ENCODE measurements around the gene GRB10. TPM values are rescaled to one million over a fixed set of nuclear protein-coding genes. Genes with fewer than 3 reads are reported as not detected.

Gene GRB10
- total RNA-seq, 4 donors from 2014 or later, result 32.1 to 50.3 (median 38.1) TPM

GRCh38 chr7:50652400-50653125 lies 130.1 kb downstream of the GRB10 start:
- Histone ChIP-seq H3K4me1 (peaks cover 0 to 12% (median 5%) of the 10 kb centered on the region in 4 donors), H3K27ac (peak overlapping the region; percentile 43 to 83 (median 65)), H3K27me3 (no peaks in the 10 kb centered on the region), H3K9me3 (no peaks in the 10 kb centered on the region), H3K36me3 (no peaks in the 10 kb centered on the region), H3K4me3 (no peak overlapping the region)
- TF ChIP-seq CTCF (IDR thresholded peaks at IDR 0.05), result no peak
- no peak for TF ChIP-seq POLR2A (IDR thresholded peaks at IDR 0.05)
- no peak for DNase-seq

DNA sequence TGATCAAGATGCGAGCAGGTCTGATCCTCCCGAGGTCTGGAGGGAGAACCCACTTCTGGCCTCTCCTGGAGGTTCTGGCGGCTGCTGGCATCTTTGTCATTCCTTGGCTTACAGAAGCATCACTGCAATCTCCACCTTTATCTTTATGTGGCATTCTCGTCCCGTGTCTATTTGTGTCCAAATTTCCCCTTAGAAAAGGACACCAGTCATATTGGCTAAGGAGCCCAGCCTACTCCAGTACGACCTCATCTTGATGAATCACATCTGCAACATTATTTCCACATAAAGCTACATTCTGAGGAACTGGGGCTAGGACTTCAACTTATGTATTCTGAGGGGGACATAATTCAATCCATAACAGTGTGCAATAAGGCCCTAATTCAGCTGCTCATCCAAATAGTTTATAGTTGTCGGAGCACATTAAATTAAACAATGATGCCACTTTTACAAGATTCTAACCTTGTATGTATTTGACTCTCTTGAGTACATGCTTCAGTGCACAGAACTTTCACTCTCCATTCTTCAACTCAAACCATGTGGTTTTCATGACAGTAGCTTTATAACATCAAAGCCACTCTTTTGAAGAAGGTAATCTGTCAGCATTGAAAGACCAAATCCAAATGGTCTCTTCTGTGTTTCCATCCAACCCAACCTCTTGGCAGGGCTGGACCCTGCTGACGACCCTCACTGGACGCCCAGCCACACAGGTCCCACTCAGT lies 131.3 kb downstream of the GRB10 start:
- H3K27ac ChIP-seq, result no peak overlapping the region
- no peaks in the 10 kb centered on the region for H3K27me3 ChIP-seq
- H3K9me3 ChIP-seq, result no peaks in the 10 kb centered on the region
- TF ChIP-seq POLR2A (IDR thresholded peaks at IDR 0.05), result no peak
- TF ChIP-seq CTCF (IDR thresholded peaks at IDR 0.05), result no peak
- no peak for DNase-seq
- H3K4me1 ChIP-seq, result peaks cover 0 to 6% (median 3%) of the 10 kb centered on the region in 4 donors
- H3K36me3 ChIP-seq, result no peaks in the 10 kb centered on the region
- no peak overlapping the region for H3K4me3 ChIP-seq

DNA sequence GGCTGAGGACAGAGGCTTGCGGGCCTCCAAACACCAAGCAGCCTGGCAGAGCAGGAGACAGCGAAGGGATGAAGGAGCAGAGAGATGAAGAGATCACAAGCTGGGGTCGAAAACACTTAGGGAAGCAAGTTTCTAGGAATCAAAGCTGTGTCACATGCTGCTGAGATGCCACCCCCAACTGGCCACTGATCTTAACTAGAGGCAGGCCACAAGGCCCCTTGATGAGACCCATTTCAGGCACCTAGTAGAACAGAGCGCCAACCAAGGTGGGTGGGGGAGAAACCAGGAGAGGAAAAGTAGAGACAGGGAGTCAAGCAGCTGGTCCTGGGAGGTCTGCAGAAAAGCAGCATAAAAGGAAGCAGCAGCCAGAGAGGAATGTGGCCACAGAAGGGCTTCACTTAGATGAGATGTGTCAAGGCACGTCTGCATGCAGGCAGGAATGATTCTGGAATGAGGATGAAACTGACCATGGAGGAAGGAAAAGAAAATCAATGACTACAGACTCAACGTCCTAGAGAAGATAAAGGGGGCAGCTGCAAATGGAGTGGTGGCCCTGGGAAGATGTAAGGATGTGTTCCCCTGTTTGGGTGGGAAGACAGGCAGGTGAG lies 132.5 kb downstream of the GRB10 start:
- Histone ChIP-seq H3K4me3 (no peak overlapping the region), H3K9me3 (no peaks in the 10 kb centered on the region), H3K36me3 (no peaks in the 10 kb centered on the region), H3K4me1 (no peaks in the 10 kb centered on the region), H3K27ac (no peak overlapping the region), H3K27me3 (no peaks in the 10 kb centered on the region)
- TF ChIP-seq CTCF (IDR thresholded peaks at IDR 0.05), result no peak
- TF ChIP-seq POLR2A (IDR thresholded peaks at IDR 0.05), result no peak
- no peak for DNase-seq

GRCh38 chr7:50649259-50649885 lies 133.3 kb downstream of the GRB10 start:
- Histone ChIP-seq H3K9me3 (no peaks in the 10 kb centered on the region), H3K4me1 (no peaks in the 10 kb centered on the region), H3K4me3 (no peak overlapping the region), H3K36me3 (no peaks in the 10 kb centered on the region), H3K27ac (no peak overlapping the region), H3K27me3 (no peaks in the 10 kb centered on the region)
- DNase-seq, result no peak
- no peak for TF ChIP-seq POLR2A (IDR thresholded peaks at IDR 0.05)
- TF ChIP-seq CTCF (IDR thresholded peaks at IDR 0.05), result no peak

GRCh38 chr7:50648570-50649169 lies 134.0 kb downstream of the GRB10 start:
- Histone ChIP-seq H3K27me3 (no peaks in the 10 kb centered on the region), H3K27ac (no peak overlapping the region), H3K9me3 (no peaks in the 10 kb centered on the region), H3K4me1 (no peaks in the 10 kb centered on the region), H3K4me3 (no peak overlapping the region), H3K36me3 (no peaks in the 10 kb centered on the region)
- no peak for DNase-seq
- no peak for TF ChIP-seq POLR2A (IDR thresholded peaks at IDR 0.05)
- TF ChIP-seq CTCF (IDR thresholded peaks at IDR 0.05), result no peak

Data from Peyer's patch (tissue), 4 donors.